Gastroesophageal sphincter (tissue), 4 donors: ENCODE data around the gene ZSWIM7. TPM values are rescaled to one million over a fixed set of nuclear protein-coding genes. Genes with fewer than 3 reads are reported as not detected.
"Not testable (repeated sequence)": the region's sequence is repeated elsewhere in the genome, so short reads cannot be mapped to it uniquely, and the experiment has no call there.

ENCODE experiments used
- ATAC-seq: fragments of 150-250 bp; one replicate; pipeline ENCODE4 v1.9.1; 2016; ENCODE audit warnings: mild to moderate bottlenecking, moderate library complexity
- H3K27ac ChIP-seq, 4 donors: fragments of 200-600 bp; sonication (generic) in 3 of 4; 1 replicate in 3 of 4; 2 replicates in 1 of 4; pipeline ENCODE4 v1.5.1; 2016 to 2019
- H3K27me3 ChIP-seq: fragments of 200-600 bp; sonication (generic); one replicate; pipeline ENCODE4 v1.5.1; 2019
- H3K36me3 ChIP-seq, 2 donors: fragments of 200-600 bp; sonication (generic); one replicate each; pipeline ENCODE4 v1.5.1; 2019; ENCODE audit warnings: control low read depth in 1 of 2
- H3K4me1 ChIP-seq, 3 donors: fragments of 200-600 bp; sonication (generic); 1 replicate in 2 of 3; 2 replicates in 1 of 3; pipeline ENCODE4 v1.5.1; 2016 to 2019; ENCODE audit warnings: control low read depth in 2 of 3
- H3K4me3 ChIP-seq, 2 donors: fragments of 200-600 bp; sonication (generic); one replicate each; pipeline ENCODE4 v1.5.1; 2019; ENCODE audit warnings: mild to moderate bottlenecking in 1 of 2, moderate library complexity in 1 of 2
- H3K9me3 ChIP-seq, 3 donors: fragments of 200-600 bp; sonication (generic); one replicate each; pipeline ENCODE4 v1.5.1; 2017 to 2019; ENCODE audit warnings: control low read depth in 2 of 3
- EP300 ChIP-seq: sonication (generic); formaldehyde crosslinking; IDR thresholded peaks from one replicate; pipeline ENCODE4 v1.6.1; 2017; ENCODE audit warnings: antibody characterized with exemption, mild to moderate bottlenecking
- POLR2A ChIP-seq, 2 donors: fragments of 450-650 bp; IDR thresholded peaks; one replicate each; pipeline ENCODE4 v1.6.1; 2017; ENCODE audit warnings: antibody characterized with exemption in 2 of 2, mild to moderate bottlenecking in 2 of 2, moderate library complexity in 1 of 2
- POLR2AphosphoS5 ChIP-seq: sonication (generic); formaldehyde crosslinking; IDR thresholded peaks from one replicate; pipeline ENCODE4 v1.6.1; 2017; ENCODE audit warnings: antibody characterized with exemption
- WGBS, 2 donors: methylation state at CpG; one replicate each; pipeline ENCODE4 v1.1.5; 2018; ENCODE audit warnings: low coverage in 1 of 2; 5-methylcytosine and 5-hydroxymethylcytosine counted together
- total RNA-seq, 4 donors: library from RNA; depleted of rRNA; stranded (reverse); fragments of >200 nt; gene quantifications; one replicate each; pipeline ENCODE4 v1.1.0, GENCODE V29; 2016
- TF ChIP-seq, protein P1 (sequence below), 4 experiments: fragments of 200-600 bp in 2 of 4; fragments of 450-650 bp in 2 of 4; sonication (generic) in 1 of 4; IDR thresholded peaks; one replicate each; pipeline ENCODE4 v1.5.1; 2017 to 2019; ENCODE audit warnings: antibody characterized with exemption in 4 of 4, mild to moderate bottlenecking in 2 of 4, moderate library complexity in 2 of 4

The ZSWIM7 gene
- total RNA-seq, 4 donors from 2014 or later, result 12.1 to 32.4 (median 13.6) TPM

DNA sequence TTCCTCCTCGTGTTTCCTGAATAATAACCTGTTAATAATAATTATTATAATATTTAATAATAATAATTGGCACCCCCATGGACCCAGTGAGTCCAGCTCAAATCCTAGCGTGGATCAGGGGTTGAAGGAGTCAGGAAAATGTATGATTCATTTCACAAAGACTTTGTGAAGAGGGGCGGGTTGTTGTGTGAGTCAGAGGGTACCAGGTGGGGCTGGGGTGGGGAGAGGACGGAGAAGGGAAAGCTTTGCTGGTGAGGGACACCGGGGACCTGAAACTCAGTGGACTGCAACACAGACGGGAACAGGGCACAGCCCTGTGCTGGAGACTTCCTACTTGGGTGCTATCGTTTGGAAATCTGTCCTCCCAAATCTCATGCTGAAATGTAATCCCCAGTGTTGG, 57.7 kb downstream of the ZSWIM7 start:
- 90 to 92% methylated on average over 5 of the region's 7 CpGs for WGBS, 2 donors
- ATAC-seq, result no peak

DNA sequence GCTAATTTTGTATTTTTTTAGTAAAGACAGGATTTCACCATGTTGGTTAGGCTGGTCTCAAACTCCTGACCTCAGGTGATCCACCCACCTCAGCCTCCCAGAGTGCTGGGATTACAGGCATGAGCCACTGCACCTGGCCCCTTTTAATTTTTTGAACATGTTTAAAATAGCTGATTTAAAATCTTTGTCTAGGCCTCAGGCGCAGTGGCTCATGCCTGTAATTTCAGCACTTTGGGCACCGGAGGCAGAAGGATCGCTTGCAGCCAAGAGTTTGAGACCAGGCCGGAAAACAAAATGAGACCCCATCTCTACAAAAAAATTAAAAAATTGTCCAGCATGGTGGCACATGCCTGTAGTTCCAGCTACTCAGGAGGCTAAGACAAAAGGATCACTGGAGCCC, 63.0 kb downstream of the ZSWIM7 start:
- H3K4me3 ChIP-seq, H3K4me1 ChIP-seq, ATAC-seq, H3K27ac ChIP-seq, H3K27me3 ChIP-seq, H3K36me3 ChIP-seq, H3K9me3 ChIP-seq: not testable (repeated sequence)
- WGBS, 2 donors, result 95 to 100% methylated on average over 3 to 4 of the region's 4 CpGs

More for the DNA sequence above, 57.7 kb downstream of the ZSWIM7 start:
- H3K4me3 ChIP-seq, result no peak overlapping the region
- H3K9me3 ChIP-seq, result no peaks in the 10 kb centered on the region
- H3K36me3 ChIP-seq, result no peaks in the 10 kb centered on the region
- H3K4me1 ChIP-seq, result peaks cover 0 to 28% (median 17%) of the 10 kb centered on the region in 3 donors
- TF ChIP-seq POLR2AphosphoS5 (no peak), POLR2A (IDR thresholded peaks at IDR 0.05) (no peak), EP300 (no peak)
- TF ChIP-seq, protein P1, sequence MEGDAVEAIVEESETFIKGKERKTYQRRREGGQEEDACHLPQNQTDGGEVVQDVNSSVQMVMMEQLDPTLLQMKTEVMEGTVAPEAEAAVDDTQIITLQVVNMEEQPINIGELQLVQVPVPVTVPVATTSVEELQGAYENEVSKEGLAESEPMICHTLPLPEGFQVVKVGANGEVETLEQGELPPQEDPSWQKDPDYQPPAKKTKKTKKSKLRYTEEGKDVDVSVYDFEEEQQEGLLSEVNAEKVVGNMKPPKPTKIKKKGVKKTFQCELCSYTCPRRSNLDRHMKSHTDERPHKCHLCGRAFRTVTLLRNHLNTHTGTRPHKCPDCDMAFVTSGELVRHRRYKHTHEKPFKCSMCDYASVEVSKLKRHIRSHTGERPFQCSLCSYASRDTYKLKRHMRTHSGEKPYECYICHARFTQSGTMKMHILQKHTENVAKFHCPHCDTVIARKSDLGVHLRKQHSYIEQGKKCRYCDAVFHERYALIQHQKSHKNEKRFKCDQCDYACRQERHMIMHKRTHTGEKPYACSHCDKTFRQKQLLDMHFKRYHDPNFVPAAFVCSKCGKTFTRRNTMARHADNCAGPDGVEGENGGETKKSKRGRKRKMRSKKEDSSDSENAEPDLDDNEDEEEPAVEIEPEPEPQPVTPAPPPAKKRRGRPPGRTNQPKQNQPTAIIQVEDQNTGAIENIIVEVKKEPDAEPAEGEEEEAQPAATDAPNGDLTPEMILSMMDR (IDR thresholded peaks at IDR 0.05), result no peak
- H3K27ac ChIP-seq, result no peak overlapping the region
- peaks cover 36% of the 10 kb centered on the region for H3K27me3 ChIP-seq

DNA sequence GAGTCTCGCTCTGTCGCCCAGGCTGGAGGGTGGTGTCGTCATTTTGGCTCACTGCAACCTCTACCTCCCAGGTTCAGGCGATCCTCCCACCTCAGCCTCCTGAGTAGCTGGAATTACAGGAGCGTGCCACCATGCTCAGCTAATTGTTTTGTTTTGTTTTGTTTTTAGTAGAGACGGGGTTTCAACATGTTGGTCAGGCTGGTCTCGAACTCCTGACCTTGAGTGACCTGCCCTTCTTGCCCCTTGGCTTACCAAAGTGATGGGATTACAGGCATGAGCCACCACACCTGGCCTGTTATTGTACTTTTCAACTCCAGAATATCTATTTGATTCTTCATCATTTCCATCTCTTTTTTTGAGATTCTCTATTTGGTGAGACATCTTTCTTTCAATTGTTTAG, 63.6 kb downstream of the ZSWIM7 start:
- Histone ChIP-seq H3K4me1 (no peaks in the 10 kb centered on the region), H3K27me3 (no peaks in the 10 kb centered on the region), H3K36me3 (no peaks in the 10 kb centered on the region), H3K4me3 (no peak overlapping the region), H3K27ac (no peak overlapping the region), H3K9me3 (no peaks in the 10 kb centered on the region)
- ATAC-seq, result no peak
- WGBS, 2 donors, result 88 to 100% methylated on average over 3 to 7 of the region's 7 CpGs
- TF ChIP-seq, protein P1 (IDR thresholded peaks at IDR 0.05), result no peak
- no peak for TF ChIP-seq POLR2A (IDR thresholded peaks at IDR 0.05)
- TF ChIP-seq EP300, result no peak
- no peak for TF ChIP-seq POLR2AphosphoS5

DNA sequence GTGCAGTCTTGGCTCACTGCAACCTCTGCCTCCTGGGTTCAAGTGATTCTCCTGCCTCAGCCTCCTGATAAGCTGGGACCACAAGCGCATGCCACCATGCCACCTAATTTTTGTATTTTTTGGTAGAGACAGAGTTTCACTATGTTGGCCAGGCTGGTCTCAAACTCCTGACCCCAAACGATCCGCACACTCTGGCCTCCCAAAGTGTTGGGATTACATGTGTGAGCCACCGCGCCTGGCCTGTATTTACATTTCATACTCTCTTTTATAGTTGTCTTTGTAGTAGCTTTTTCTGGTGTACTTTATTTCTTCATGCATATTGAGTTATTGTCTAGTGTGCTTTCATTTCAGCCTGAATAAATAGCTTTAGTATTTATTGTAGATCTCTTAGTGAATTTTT, 64.6 kb downstream of the ZSWIM7 start:
- Histone ChIP-seq H3K27me3 (no peaks in the 10 kb centered on the region), H3K9me3 (no peaks in the 10 kb centered on the region), H3K4me3 (no peak overlapping the region), H3K36me3 (no peaks in the 10 kb centered on the region), H3K27ac (no peak overlapping the region), H3K4me1 (no peaks in the 10 kb centered on the region)
- ATAC-seq, result no peak
- TF ChIP-seq EP300 (no peak), POLR2A (IDR thresholded peaks at IDR 0.05) (no peak), POLR2AphosphoS5 (no peak)
- TF ChIP-seq, protein P1 (IDR thresholded peaks at IDR 0.05), result no peak
- 87 to 94% methylated on average over 4 to 5 of the region's 5 CpGs for WGBS, 2 donors

DNA sequence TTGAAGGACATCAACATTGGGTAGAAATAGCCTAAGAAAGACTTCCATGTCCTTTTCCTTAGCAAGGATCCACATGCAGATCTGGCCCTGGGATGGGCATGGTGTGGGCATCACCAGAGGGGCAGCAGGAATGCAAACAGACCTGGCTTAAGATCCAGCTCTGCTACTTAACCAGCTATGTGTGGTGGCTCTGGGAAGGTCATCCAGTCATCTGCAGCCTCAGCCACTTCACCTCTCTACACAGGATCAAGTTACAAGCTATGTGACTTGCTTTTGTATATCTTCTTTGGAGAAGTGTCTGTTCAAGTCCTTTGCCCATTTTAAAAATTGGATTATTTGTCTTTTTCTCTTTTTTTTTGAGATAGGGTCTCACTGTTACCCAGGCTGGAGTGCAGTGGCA, 68.1 kb downstream of the ZSWIM7 start:
- Histone ChIP-seq H3K27ac (no peak overlapping the region), H3K4me1 (no peaks in the 10 kb centered on the region), H3K36me3 (no peaks in the 10 kb centered on the region), H3K9me3 (no peaks in the 10 kb centered on the region), H3K27me3 (peaks cover 4% of the 10 kb centered on the region), H3K4me3 (no peak overlapping the region)
- no peak for ATAC-seq
- TF ChIP-seq POLR2A (IDR thresholded peaks at IDR 0.05) (no peak), EP300 (no peak), POLR2AphosphoS5 (no peak)
- TF ChIP-seq, protein P1 (IDR thresholded peaks at IDR 0.05), result no peak

DNA sequence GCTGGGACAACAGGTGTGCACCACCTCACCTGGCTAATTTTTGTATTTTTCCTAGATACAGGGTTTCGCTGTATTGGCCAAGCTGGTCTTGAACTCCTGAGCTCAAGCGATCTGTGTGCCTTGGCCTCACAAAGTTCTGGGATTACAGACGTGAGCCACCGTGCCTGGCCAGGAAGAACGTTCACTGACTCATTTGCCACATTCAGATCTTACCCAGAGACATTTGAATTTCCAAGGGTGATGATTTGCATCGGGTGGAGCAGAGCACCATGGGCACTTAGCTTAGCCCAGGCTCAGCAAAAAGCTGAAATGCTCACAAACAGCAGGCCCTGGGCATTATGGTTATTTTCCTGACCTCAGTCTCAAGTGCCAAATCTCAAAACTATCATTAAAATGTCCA, 69.1 kb downstream of the ZSWIM7 start:
- WGBS, 2 donors, result 36 to 100% methylated on average over 1 to 3 of the region's 6 CpGs
- Histone ChIP-seq H3K36me3 (no peaks in the 10 kb centered on the region), H3K4me3 (no peak overlapping the region), H3K9me3 (no peaks in the 10 kb centered on the region), H3K4me1 (no peaks in the 10 kb centered on the region), H3K27ac (no peak overlapping the region), H3K27me3 (peaks cover 6% of the 10 kb centered on the region)
- ATAC-seq, result no peak
- no peak for TF ChIP-seq POLR2A (IDR thresholded peaks at IDR 0.05)
- no peak for TF ChIP-seq EP300
- TF ChIP-seq POLR2AphosphoS5, result no peak
- TF ChIP-seq, protein P1 (IDR thresholded peaks at IDR 0.05), result no peak
